NCI-H1436 (cell line): ENCODE measurements around the gene TP53RK.

ENCODE experiments used
- DNase-seq: peaks from one replicate; lab custom pipeline; 2025; lab: John Stamatoyannopoulos, UW

TP53RK gene

DNA sequence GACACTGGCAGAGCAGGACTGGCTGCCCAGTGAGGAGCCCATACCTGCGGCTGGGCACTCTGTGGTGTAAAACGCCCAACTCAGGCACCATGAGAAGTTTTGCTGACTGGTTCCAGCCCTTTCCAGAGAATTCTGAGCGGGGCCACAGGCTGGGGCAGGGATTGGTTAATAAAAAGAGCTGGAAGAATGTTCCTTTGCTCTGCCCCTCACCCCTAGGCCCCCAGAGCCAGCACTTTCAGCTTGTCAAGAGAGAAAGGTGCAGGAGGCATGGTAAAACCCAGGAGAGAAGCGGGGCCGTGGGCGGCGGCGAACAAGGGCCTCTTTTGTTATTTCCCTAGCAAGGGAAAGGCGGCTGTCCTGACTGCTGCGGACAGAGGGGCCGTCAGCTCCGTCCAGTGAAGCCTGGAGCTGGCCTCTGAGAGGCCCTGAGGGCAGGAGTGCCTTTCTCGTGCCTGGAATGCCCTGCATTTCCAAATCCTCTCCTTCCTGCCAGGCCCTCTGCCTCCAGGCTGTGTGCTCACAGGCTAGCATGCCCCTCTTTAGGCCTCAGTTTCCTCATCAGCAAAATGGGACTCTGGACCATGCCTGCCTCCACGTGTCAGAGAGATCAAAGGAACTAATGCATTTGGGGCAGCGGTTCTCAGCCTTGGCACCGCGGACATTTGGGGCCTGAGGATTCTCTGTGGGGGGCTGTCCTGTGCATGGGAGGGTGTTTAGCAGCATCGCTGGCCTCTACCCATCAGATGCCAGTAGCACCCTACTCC lies 50.9 kb downstream of the TP53RK start:
- no peak for DNase-seq

DNA sequence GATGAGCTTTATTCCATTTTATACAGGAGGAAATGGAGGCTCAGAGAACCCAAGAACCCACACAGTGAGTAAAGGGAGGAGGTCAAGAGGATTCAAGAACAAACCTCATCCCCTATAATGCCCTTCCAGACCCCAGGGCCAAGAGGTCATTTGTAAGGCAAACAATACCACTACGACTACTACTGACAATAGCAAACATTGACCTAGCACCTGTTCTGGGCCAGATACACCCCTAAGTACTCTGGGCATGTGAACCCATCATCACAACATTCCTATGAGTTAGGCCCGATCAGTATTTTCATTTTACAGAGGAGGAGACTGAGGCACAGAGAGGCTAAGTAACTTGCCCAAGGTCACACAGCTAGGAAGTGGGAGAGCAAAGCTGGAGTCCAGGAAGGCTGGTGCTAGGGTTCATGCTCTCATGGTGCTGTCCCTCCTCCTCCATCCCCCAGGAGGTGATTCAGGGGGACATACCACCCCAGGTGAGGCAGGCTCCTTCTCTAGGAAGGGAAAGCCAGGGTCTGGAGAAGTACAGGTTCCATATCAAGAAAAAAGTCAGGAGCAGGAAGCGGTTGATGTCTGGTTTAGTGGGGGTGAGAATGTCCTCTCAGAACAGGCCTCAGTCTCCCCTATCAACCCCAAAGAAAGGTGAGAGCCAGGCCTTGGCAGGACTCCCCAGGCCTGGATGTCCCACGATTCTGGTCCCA lies 51.7 kb downstream of the TP53RK start:
- no peak for DNase-seq

DNA sequence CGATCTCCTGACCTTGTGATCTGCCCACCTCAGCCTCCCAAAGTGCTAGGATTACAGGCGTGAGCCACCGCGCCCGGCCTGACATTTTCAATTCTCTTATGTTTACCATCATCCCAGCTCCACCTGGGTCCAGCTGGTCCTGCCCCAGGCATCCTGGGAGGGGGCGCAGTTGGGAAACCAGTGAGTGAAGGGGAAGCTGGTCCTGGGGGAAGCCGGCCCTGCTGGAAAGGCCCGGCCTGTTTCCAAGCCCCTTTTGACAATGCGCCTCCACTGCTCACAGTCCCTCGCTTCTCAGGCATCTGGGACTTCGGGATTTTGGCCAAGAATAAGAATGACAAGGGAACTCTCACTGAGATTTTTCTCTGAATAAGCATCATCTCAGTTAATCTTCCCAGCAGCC lies 52.2 kb downstream of the TP53RK start:
- no peak for DNase-seq

DNA sequence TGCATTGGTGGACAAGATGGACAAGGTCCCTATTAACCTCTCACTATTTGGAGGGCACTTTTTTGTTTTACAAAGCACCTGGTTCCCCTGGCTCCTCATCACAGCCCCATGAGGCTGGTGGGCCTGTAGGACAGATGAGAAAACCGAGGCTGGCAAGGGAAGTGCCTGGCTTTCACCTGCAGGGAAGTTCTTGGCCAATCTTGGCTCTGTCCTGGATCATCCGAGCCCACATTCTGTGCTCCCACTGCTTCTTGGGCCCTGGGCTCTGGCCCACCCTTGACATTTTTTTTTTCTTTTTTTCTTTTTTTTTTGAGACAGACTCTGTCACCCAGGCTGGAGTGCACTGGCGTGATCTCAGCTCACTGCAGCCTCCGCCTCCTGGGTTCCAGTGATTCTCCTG lies 52.7 kb downstream of the TP53RK start:
- no peak for DNase-seq

DNA sequence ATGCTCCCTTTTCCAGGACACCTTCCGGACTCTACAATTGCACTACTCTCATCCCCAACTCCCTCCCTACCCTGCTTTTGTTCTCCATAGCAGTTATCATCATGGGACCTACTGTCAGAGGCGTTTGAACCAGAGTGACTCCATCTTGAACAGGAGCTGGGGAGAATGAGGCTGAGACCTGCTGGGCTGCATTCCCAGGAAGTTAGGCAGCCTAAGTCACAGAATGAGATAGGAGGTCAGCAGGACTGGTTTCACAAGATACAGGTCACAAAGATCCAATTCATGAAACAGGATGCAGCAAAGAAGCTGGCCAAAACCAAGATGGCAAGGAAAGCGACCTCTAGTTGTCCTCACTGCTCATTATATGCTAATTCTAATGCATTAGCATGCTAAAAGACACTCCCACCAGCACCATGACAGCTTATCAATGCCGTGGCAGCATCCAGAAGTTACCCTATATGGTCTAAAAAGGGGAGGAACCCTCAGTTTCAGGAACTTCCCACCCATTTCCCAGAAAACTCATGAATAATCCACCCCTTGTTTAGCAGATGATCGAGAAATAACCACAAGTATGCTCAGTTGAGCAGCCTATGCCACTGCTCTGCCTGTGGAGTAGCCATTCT lies 53.6 kb downstream of the TP53RK start:
- DNase-seq: no peak

DNA sequence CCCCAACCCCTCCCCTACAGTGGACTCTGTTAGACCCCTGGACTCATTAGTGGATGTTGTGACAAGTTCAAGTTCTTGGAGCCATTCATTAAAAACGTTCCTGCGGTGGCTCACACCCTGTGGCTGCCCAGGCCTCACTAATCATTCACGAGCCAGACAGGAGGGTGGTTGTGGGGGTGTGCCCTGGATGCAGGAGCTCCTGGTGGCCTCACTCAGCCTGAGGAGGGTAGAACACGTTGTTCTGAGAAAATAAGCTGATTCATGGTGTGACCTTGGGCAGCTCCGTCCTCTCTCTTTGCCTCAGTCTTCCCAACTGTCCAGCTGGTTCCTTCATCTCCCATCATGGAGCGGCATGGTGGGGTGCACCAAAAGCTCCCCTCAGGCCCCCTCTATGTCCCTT lies 54.7 kb downstream of the TP53RK start:
- no peak for DNase-seq
